Subcutaneous adipose tissue (tissue), 4 donors: ENCODE data around the gene CCDC63. TPM values are rescaled to one million over a fixed set of nuclear protein-coding genes. Genes with fewer than 3 reads are reported as not detected.

ENCODE experiments used
- total RNA-seq, 4 donors: library from RNA; depleted of rRNA; stranded (reverse); fragments of >200 nt; gene quantifications; one replicate each; pipeline ENCODE4 v1.1.0, GENCODE V29; 2016
- TF ChIP-seq, protein P1 (sequence below): fragments of 450-650 bp; IDR thresholded peaks from one replicate; pipeline ENCODE4 v1.5.1; 2016; ENCODE audit warnings: low read depth, mild to moderate bottlenecking, control low read depth, antibody characterized with exemption, moderate library complexity

The CCDC63 gene
- total RNA-seq, 4 donors from 2014 or later = not detected

DNA sequence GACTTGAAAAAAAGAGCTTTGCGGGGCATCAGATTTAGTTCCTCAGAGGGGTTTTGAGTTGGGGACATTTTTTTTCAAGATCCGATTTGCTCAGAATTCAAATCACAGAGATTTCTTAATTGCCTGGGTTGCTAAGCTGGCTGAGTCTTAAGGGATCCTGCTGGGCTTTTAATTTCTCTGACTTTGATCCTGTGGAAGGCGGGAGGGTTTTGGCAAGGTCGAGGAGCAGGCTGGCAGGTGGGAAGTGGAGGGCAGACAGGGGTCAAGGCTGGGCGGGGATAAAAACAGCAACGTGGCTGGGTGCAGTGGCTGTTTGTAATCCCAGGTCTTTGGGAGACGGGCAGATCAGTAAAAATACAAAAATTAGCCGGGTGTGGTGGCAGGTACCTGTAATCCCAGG lies 33.5 kb upstream of the CCDC63 start:
- TF ChIP-seq, protein P1, sequence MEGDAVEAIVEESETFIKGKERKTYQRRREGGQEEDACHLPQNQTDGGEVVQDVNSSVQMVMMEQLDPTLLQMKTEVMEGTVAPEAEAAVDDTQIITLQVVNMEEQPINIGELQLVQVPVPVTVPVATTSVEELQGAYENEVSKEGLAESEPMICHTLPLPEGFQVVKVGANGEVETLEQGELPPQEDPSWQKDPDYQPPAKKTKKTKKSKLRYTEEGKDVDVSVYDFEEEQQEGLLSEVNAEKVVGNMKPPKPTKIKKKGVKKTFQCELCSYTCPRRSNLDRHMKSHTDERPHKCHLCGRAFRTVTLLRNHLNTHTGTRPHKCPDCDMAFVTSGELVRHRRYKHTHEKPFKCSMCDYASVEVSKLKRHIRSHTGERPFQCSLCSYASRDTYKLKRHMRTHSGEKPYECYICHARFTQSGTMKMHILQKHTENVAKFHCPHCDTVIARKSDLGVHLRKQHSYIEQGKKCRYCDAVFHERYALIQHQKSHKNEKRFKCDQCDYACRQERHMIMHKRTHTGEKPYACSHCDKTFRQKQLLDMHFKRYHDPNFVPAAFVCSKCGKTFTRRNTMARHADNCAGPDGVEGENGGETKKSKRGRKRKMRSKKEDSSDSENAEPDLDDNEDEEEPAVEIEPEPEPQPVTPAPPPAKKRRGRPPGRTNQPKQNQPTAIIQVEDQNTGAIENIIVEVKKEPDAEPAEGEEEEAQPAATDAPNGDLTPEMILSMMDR = no peak

DNA sequence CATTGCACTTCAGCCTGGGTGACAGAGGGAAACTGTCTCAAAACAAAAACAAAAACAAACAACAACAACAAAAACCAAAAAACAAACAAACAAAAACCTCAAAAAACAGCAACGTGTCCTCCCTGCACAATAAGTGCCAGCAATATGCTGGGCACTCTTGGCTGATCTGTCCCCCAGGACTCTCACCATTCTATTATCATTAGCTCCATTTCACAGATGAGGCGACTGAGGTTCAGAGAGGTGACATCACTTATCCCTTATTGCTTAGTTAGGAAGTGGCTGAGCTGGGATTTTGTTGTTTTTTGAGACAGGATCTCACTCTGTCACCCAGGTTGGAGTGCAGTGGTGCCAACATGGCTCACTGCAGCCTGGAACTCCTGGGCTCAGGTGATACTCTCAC lies 33.0 kb upstream of the CCDC63 start:
- TF ChIP-seq, protein P1 = no peak

DNA sequence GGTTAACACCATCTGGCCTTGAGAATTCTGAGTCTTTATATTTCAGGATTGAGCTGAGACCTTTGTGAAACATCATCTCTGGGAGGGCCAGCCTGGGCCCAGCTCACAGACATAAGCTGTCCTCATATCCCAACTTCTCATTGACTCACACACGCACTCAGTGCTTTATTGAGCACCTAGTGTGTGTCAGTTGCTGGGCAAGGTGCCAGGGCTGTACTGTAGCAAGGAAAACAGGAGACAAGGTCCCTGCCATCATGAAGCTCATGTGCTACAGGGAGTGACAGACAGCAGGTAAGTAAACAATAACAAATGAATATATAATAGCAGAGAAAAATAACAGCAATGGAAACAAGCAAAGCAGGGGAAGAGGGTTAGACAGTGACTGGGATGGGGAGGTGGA lies 30.5 kb upstream of the CCDC63 start:
- TF ChIP-seq, protein P1 = no peak

DNA sequence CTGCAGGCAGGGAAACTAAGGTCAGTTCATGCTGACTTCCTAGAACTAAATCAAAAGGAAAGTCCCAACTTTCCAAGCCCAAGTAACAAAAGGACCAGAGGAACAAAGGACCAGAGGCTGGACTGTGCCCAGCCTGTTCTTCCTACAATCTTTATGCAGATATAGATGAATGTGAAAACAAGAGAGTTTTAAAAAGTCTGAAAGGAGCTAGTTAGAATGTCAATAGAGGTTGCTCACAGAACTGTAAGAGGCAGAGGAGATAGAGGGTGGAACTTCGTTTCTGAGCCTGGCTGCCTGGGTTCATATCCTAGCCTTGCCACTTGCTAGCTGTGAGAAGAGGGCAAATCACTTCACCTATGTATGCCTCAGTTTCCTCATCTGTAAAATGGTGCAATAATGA lies 30.0 kb upstream of the CCDC63 start:
- TF ChIP-seq, protein P1 = no peak

DNA sequence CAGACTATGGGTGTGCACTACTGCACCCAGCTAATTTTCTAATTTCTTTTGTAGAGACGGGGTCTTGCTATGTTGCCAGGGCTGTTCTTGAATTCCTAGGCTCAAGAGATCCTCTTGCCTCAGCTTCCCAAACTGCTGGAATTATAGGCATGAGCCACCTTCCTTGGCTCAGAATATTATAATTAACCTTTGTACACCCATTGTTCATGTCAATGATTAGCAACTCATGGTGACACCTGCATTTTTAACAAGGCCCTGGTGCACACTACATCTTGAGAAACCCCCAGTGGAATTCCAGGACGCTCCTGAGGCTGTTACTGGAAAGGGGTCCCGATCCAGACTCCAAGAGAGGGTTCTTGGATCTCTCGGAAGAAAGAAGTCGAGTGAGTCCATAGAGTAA lies 28.3 kb upstream of the CCDC63 start:
- TF ChIP-seq, protein P1 = no peak

DNA sequence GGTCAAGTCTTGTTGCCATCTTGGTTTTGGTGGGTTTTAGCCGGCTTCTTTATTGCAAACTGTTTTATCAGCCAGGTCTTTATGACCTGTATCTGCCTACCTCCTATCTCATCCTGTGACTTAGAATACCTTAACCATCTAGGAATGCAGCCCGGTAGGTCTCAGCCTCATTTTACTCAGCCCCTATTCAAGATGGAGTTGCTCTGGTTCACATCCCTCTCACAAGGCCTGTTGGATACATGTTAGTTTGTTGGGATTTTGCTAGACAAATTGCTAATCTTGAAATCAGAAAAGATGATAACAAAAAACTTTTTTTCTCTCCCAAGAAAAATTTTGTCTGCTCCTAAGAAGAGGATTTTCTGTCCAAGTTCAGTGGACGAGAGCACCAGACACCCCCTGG lies 27.6 kb upstream of the CCDC63 start:
- TF ChIP-seq, protein P1 = no peak

DNA sequence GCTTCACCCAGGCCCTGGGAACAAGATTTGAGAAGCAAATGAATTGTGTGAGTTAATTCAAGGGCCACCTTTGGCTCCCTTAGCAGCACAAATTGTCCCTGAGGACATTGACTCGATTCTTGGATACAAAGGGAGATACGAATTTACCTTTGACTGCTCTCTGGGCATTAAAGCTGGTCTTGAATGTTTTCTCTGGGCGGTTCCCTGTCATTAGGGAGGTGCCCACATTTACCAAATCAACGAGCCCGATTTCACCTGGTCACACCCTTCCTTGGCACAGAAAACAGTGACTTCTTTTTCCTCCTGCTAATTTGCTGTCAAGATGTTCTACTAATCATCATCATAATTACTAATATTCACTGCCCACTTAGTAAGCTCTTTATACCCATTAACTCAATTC lies 27.1 kb upstream of the CCDC63 start:
- TF ChIP-seq, protein P1 = no peak
